Measurements from ENCODE around the gene DDIAS.
"Not testable (repeated sequence)": the region's sequence is repeated elsewhere in the genome, so short reads cannot be mapped to it uniquely, and the experiment has no call there.

Gene DDIAS

DNA sequence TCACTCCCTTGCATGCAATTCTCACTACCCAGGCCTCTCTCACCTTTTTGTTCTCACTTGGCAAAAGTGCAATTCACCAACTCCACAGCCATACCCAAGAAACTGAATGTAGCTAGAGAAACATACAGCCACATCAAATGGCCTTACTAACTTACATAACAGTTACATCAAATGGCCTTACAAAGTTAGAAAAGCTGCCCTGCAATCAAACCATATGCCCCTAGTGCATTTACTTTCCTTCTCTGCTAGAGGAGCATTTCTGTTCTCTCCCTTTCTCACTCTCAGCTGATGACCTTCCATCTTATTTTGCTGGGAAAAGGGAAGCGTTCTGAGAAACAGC is 11.6 kb upstream of the DDIAS start:
- no peak for DNase-seq

DNA sequence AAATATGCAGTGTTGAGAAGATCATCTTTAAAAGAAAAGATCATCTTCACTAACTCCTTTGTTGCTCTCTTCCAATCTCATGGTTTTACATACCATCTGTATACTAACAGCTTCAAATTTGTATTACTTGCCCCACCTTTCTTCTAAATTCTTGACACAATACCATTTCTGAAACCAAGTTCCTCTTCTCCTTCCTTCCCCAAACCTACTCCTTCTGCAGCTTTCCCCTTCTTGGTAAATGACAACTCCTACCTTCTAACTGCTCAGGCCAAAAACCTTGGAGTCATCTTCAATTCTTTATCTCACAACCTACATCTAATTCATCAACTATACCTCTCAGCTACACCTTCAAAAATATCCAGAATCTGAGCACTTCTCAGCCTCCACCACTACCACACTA is 10.6 kb upstream of the DDIAS start:
- DNase-seq, result no peak

DNA sequence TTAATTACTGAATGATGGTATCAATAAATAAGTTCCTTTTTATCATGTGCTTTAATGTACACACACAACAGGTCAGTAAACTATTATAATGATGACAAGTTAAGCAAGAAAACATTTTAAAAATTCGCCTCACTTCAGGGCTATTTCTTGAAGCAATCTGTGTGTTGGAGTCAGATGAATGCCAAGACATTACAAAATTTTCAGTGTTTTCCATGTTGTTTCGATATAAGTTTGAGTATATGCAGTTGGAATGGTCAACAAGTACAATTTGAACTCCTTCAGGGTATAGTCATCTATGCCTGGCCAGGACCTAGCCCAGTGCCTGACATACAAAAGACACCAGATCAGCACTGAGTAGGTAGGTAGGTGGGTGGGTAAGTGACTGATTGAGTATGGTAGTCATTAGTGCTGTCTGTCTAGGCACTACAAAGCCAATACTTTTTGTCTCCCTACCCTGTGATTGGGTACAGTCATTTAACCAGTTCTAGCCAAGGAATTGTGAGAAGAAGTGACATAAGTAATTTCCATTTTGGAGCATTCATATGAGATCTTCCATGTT is 8.8 kb upstream of the DDIAS start:
- DNase-seq, result no peak

DNA sequence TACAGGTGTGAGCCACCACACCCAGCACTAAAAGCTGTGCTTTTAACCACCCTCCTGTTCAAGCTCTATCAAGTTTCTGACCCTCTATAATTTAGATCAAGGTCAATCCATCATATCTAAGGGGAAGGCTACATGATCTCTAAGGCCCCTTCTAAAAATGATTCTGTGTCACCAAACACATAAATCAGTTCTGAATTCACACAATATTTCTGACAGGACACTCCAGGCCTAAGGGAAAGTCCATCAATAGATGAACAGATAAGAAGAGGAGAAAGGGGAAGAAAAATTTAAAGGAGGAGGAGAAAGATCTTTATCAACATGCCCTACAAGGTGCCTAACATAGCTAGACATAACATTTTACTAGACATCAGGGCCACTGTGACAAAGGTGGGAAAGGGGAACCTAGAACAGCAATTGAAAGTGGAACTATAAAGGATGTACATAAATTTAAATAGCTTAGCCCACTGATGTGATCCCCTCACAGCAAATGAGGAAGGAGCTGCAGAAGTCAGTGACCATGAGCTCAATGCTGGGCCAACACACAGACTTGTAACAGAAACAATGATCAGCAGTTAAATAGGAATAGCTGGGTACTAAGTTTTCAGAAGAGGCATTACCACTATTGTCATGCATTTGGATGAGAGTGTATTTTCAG is 6.0 kb upstream of the DDIAS start:
- peak; percentile 19 for DNase-seq

DNA sequence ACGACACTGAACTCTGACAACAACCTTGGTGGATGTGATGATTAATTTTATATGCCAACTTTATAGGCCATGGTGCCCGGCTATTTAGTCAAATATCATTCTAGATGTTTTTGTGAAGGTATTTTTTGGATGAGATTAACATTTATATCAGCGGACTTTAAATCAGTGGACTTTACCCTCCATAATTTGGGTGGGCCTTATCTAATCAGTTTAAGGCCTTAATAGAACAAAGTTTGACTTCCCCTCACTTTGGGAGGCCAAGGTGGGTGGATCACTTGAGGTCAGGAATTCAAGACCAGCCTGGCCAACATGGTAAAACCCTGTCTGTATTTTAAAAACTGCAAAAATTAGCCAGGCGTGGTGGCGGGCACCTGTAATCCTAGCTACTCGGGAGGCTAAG is 5.4 kb upstream of the DDIAS start:
- DNase-seq, result no peak

DNA sequence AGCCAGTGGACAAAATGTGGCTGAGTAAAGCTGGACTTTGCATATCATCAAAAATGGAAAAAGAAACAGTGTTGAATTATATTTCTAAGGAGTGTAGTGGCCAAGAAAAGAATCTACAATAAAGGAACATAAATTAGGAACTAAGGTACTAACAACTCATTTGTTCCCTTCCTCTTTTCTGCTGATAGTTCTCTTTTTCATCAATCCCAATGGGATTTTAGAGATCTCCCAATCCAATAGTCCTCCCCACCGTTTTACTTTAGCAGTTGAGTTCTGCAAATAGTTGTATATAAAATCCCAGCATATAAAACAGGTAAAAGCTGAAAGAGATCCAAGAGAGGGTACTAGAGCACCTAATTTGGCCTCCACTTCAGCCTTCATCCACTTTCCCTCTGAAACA is 3.3 kb upstream of the DDIAS start:
- DNase-seq, result no peak

DNA sequence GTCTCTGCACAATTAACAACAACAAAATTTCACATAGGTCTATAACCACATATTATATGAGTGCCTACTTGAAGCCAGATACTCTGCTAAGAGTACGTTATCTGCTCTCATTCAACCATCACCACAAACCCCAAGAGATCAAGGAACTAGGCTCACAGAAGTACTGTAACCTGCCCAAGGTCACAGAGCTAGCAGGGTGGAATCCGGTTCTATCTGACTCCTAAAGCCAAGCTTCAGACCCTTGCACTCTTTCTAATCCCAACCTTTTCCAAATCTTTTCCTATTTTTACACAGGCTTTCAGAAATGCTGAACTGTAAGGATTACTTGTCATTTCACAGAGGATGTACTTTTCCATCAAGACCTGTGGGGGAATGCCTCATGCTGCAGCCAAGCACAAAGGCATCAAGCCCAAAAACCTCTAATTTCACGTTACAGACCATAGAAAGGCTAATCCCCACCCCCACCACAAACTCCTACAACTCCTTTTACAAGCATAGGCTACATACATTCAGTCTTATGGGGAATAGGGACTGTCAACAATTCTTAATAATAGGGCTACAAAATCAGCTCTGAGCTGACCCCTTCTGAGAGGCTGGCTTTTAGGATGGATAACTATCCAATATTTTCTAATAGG is 2.2 kb upstream of the DDIAS start:
- no peak for DNase-seq

DNA sequence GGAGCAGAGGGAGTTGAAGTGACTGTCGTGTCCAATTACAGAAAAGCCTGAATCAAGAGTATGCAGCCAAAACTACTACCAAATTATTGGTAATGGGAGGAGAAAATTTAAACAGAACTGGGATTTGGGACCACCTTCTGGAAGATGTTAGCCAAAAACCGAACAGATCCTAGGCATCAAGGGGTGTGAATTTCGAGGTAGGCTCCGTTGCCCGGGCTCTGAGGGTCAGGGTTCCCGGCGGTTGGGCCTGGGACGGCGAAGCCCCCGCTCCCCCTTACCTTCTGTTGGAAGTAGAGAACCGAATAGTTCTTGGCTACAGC is 1.6 kb upstream of the DDIAS start:
- DNase-seq, result no peak

DNA sequence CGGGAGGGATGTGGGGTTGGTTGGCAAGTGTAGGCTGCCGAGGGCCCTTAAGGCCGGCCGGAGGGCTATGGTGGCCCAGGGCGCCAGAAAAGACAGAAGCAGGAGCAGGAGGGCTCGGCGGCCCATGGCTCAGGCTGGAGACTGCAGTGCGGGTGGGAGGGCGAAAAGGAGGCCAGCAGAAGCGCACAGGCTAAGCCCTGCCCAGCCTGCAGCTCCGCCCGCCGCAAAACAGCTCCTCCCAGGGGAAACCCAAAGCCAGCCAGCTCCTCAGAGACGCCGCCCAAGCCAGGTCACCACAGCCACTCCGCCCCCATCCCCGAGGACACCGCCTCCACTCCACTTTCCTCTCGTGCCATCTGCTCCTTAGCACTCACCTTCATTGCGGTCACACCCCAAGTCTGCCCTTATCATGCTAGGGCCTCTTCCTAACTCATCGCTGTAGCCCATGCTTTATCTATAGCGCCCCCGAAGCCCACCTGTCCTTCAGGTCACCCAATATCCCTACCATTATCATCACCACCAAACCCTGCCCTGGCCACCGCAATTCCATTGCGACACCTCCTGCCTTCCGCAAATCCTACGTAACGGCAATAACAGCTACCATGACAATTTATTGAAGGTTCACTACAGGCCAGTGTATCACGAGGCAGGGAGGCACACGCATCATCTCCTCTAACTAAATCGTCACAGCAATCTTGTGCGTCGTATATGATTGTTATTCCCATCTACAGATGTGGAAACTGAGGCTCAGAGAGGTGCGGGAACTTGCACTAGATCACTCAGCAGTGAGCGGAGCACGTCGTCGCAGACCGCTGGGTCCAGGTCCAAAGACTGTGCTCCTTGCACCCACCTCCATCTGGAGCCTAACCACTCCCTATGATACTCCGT is 1.0 kb upstream of the DDIAS start, which contains the start of gene PRCP:
TSS of gene PRCP (minus strand) at position 154 of the 888 bp plus-strand sequence. CDS start at position 126, 28 bp downstream.
- DNase-seq, result peak; percentile 84

DNA sequence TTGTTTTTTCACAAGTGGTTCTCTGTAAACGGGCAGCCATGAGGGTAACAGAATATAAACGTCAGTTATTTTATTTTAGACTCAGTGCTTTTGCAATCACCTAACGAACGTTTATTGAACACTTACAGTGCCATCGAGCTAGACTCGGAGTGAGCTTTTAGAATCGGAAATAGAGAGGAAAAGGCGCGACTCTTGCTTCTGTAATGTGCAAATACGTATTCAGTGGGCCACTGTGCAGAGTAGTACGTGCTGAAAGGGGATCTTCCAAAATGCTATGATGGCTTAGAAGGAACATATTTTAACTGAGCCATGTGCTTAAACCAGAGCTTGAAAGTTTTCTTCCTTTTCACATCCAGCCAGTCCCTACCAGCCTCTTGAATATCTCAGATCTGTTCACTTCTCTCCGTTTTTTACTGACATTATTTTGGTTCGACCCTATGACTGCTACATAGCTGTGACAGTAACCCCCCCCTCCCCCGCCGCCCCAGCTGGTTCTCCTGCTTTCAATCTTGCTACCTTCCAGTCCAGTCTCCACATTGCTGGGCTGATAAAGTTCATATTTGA is 468 bp downstream of the DDIAS start:
- DNase-seq, result no peak

DNA sequence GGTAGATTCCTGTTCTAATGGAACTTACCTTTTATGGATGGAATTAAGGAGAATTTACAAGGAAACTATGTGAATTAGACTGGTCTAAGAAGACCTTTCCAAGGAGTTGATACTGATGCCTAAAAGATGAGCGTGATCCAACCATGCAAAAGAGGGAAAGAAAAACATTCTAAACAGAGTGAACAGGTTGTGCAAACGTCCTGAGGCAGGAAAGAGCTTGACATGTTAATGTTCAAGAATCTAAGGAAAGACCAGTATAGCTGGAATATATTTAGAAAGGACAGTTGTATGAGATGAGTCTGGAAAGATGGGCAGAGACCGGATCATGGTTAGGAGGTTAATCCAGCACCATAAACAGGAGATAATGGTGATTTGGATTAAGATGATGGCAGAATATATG is 1.3 kb downstream of the DDIAS start:
- DNase-seq, result no peak

DNA sequence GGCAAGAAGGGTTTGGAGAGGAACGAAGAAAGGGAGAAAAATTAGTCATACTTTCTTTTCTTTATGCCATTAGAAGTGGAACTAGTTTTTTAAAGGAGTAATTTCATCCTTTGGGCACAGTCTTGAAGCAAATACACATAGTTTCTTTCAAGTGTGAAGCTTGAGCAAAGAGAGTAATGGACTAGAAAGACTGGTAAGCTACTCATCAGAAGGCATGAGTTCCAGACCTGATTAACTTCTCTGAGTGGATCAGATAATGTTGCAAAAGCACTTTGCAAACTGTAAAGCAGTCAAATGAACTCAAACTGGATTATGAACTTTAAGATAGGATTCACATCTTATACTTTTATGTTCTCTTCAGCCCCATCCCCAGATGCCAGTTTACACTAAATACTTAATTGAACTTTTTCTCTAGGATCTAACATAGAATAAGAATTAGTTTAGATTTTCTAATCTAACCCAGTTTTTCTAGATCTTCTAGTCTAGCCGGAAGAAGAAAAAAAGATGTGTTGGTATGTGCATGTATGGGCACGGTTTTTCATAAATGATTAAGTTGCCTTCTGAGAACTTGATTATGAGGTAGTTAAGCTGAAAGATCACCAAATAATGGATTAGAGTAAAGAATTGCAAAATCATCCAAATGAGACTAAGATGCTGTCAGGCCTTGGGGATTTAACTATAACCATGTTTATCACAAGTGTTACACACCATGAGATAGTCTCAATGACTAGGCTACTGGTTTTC is 2.5 kb downstream of the DDIAS start:
- no peak for DNase-seq

DNA sequence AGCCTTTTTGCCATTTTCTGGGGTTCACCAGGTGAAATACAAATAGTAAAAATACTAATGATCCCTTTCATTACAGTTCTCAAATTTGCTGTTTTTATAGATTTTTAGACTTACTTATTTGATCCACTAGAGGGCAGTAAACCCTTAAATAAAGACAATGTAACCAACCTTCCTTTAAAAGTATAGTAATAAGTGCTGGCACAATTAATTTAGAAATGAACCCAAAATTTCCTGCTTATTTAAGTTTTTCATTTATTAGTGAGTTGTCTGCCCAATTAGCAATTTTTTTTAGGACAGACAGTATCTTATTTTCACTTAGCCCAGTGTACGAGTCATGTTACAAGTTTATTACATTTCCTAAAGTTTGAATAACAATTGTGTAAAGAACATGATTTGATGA is 4.7 kb downstream of the DDIAS start:
- DNase-seq, result peak; percentile 48

DNA sequence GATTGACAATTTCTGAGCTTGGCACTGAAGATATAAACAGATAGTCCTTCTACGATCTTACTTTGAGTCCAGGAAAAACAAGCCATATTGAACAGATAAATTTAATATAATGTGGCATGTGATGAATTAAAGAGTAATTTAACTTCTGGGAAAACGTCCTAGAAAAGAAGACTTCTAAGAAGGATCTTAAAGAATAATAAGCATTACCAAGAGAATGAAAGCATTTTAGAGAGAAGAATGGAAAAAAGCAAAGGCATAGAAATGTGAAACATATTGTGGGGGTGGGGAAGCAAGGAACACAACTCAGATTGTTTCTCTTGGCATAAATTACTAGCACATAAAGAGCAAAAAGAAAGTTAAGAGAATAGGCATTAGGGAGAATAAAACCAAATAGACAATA is 5.4 kb downstream of the DDIAS start:
- no peak for DNase-seq

DNA sequence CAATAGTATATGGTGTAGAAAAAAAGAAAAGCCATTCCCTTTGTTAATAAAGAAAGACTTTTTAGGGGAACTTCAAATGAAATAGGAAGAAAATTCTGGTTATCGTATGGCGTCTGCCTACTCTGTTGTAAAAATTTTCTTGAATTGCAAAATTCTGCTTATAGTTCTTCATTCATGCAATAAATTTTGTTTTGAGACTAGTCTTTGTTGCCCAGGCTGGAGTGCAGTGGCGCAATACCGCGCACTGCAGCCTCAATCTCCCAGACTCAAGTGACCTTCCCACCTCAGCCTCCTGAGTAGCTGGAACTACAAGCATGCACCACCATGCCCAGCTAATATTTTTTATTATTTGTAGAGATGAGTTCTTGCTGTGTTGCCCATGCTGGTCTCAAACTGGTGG is 5.8 kb downstream of the DDIAS start:
- no peak for DNase-seq

DNA sequence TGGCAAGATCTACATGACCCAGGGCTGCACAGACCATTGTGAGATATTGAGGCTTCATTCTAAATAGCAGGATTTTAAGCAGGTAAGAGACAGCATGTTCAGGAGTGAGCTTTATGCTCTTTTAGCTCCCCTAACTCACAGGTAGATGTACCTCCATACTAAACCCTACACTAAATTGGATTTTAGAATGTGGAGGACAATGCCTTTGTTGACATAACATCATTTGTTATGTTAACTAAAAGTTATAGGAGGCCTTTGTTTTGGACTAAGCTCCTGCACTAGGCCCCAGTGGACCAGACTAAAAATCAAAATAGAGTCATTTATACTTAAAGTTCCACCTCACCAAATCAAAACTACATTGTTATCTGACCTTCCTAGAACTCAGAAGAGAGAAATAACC is 6.8 kb downstream of the DDIAS start:
- no peak for DNase-seq

DNA sequence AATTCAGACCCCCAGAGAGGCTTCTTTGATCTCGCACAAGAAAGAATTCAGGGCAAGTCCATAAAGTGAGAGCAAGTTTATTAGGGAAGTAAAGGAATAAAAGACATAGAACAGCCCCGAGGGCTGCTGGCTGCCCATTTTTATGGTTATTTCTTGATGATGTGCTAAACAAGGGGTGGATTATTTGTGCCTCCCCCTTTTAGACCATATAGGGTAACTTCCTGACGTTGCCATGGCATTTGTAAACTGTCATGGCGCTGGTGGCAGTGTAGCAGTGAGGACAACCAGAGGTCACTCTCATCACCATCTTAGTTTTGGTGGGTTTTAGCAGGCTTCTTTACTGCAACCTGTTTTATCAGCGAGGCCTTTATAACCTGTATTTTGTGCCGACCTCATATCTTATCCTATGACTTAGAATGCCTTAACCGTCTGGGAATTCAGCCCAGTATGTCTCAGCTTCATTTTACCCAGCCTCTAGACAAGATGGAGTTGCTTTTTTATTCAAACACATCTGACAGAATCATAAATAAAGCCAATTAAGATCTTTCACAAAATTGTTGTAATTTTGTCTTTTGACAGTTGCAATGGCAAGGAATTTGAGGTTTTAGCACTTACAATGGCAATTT is 7.6 kb downstream of the DDIAS start:
- no peak for DNase-seq

DNA sequence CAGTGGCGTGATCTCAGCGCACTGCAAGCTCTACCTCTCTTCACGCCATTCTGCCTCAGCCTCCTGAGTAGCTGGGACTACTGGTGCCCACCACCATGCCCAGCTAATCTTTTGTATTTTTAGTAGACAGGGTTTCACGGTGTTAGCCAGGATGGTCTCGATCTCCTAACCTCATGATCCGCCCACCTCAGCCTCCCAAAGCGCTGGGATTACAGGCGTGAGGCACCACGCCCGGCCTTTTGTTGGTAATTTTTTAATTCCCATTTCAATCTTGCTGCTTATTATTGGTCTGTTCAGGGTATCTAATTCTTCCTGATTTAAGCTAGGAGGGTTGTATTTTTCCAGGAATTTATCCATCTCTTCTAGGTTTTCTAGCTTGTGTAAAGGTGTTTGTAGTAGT is 18.2 kb downstream of the DDIAS start:
- not testable (repeated sequence) for DNase-seq

DNA sequence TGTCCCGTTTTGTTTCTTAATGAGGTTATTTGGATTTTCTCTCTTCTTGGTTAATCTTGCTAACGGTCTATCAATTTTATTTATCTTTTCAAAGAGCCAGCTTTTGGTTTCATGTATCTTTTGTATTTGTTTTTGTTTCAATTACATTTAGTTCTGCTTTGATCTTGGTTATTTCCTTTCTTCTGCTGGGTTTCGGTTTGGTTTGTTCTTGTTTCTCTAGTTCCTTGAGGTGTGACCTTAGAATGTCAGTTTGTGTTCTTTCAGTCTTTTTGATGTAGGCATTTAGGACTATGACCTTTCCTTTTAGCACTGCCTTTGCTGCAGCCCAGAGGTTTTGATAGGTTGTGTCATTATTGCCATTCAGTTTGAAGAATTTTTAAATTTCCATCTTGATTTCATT is 18.7 kb downstream of the DDIAS start:
- DNase-seq, result not testable (repeated sequence)

DNA sequence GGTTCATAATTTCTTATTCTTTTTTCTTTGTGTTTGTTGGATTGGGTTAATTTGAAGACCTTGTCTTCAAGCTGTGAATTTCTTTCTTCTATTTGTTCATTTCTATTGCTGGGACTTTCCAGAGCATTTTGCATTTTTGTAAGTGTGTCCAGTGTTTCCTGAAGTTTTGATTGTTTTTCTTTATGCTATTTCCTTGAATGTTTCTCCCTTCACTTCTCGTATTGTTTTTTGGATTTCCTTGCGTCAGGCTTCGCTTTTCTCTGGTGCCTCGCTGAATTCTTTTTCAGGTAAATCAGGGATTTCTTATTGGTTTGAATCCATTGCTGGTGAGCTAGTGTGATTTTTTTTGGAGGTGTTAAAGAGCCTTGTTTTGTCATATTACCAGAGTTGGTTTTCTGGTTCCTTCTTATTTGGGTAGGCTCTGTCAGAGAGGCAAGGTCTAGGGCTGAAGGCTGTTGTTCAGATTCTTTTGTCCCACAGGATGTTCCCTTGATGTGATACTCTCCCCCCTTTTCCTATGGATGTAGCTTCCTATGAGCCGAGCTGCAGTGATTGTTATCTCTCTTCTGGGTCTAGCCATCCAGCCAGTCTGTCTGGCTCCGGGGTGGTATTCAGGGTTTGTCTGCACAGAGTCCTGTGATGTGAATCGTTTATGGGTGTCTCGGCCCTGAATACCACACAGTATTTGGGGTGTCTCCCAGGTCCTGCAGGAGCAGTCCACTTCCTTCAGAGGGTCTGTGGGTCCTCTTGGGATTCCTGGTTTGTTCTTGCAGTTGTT is 21.0 kb downstream of the DDIAS start:
- not testable (repeated sequence) for DNase-seq

DNA sequence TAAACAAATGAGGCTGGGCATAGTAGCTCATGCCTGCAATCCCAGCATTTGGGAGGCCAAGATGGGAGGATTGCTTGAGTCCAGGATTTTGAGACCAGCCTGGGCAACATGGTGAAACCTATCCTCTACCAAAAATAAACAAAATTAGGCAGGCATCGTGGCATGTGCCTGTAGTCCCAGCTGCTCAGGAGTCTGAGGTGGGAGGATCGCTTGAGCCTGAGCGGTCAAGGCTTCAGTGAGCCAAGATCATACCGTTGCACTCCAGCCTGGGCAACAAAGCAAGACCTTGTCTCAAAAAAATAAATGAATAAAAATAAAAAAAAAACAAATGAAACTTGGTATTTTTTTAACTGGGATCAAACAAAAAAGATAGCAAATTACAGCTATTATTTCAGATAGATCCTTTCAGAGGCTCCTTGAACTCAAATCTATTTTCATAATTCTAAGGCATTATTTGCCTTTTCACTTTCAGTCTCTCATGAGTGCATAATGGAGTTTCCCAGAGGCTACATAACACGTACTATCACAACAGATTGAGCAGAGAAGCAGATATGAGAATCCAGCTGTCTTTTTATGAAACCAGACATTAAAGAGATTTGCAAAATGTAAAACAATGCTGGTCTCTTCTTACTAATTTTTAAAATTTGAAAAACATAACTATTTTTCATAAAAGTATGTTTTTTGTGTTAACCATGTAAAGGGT is 23.1 kb downstream of the DDIAS start:
- DNase-seq, result no peak

Measured in KG1 (cell line).